DMS 273 treated with DMSO at 0.1 percent for 48 hours (cell line): ENCODE measurements around the gene DENND1B.
A peak's percentile ranks its signal among the peaks of the same experiment; 100 is the strongest.
"Not testable (repeated sequence)": the region's sequence is repeated elsewhere in the genome, so short reads cannot be mapped to it uniquely, and the experiment has no call there.

Source experiments
- DNase-seq: peaks from one replicate; lab custom pipeline; 2025; lab: John Stamatoyannopoulos, UW

The DENND1B gene

DNA sequence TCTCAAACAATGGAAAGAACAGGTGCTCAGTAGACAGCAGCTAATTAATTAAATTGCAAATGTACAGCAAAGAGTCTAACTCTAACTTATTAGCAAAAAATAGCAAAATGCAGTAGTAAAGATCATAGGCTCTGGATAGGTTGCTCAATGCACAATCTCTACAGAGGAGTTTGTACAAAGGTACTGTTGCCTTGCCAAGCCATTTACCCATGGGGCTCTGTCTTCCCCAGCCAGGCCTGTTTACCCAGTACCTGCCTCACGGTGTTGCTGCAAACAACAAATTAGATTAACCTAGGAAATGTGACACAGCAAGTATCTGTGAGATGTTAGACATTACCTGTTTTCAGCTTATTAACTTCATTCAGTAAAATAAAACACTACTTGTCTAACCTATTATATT is 222.0 kb downstream of the DENND1B start:
- no peak for DNase-seq

DNA sequence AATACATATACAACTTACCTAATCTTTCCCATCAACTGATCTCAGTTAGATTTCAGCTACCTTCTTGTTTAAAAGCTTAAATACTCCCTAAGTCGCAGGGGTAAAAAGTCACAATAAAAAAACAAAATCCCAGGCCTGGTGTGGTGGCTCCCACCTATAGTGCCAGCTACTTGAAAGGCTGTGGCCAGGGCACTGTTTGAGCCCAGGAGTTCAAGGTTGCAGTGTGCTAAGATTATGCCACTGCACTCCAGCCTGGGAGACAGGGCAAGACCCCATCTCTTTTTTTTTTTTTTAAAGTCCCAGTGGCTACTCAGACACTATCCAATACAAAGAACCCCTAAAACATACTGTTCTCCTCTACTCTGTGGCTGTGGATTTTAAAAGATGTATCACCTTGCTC is 228.3 kb downstream of the DENND1B start:
- DNase-seq, result no peak

DNA sequence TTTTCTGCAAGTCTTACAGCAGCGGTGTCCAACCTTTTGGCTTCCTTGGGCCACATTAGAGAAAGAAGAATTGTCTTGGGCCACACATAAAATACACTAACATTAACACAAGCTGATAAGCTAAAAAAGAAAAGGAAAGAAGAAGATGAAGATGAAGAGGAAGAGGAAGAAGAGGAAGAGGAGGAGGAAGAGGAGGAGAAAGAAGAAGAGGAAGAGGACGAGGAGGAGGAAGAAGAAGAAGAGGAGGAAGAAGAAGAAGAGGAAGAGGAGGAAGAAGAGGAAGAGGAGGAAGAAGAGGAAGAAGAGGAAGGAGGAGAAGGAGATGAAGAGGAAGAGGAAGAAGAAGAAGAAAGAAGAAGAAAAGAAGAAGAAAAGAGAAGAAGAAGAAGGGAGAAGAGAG is 230.7 kb downstream of the DENND1B start:
- DNase-seq, result no peak

DNA sequence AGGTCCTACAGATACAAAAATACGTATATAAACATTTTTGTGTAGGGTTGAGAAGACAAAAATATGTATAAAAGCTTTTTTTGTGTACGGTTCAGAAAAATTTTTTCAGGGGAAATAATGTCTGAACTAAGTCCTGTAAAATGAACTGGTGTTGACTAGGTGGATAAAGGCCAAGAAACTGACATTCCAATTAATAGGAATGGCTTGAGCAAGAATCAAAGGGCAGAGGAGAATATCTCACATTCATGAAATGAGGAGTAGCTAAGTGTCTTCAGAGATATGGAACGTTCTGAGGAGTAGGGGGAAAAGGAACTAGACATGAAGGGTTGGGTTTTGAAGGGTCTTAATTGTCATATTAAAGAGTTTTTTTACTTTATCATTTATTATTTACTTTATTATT is 231.2 kb downstream of the DENND1B start:
- DNase-seq, result no peak

DNA sequence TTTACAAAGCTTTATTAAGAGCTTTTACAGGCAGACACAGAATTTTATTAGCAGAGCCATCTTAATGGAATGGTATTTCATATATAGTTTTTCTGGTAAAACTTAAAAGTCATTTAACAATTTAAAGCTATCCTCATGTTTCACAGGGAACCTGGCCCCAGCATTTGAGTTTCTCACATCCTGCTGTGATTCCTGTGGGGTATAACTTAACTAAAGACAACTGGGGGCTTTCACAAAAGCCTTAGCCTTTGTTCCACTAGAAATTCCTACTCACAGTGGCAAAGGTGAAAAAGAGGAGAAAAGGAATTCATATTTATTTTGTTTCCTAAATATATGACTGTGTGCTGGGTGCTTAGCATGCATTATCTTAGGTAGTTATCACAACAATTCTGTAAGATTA is 233.9 kb downstream of the DENND1B start:
- no peak for DNase-seq

DNA sequence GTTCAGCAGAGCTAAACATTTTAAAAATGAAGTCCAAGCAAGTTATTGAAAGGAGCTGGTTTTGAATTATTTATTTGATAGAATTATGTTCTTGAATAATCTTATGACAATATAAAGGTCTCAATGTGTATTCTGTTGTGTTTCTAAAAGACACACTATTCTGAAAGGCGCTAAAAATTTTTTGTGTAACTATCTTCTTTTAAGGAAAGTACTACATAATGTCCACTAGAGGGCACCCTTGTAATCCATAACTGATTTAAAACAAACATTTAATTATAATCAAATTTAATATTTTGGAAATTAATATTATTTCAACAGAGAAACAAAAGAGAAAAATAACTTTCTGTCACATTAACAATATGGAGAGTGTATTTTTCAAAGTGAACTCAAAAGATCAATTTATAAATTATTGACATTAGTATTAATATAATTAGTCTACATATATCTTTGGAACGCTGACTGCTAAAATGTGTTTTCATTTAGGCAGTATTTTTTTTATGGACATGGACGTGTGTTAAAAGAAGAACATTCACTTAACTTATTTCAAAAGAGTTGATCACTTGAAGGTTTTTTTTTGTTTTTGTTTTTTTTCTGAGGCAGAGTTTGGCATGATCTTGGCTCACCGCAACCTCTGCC is 248.4 kb downstream of the DENND1B start:
- DNase-seq, result no peak

DNA sequence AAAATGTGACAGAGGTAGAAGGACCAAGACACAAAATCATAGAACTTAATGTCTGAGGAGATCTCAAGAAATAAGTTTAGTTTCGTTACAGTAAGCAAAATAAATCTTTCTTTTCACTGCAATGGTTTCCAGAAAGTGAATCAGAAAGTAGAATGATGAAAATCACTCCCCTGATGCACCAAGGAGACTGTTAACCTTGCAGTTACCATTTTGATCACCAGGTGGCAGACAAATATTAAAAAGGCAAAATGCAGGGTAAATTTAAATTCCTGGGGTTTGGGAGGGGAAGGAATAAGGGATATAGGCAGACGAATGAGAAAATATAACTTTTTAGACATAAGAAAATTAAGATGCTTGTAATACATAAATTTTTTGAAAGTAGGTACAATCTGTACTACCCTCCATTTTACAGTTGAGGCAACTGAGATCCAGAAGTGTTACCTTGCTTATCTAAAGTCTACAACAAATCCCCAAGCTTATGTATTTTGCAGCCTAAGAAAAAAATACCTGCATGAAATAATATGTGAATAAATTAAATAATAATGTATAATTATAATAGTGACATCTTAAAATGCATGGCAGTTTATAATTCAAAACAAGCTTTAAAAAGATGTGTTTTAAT is 254.1 kb downstream of the DENND1B start:
- no peak for DNase-seq

DNA sequence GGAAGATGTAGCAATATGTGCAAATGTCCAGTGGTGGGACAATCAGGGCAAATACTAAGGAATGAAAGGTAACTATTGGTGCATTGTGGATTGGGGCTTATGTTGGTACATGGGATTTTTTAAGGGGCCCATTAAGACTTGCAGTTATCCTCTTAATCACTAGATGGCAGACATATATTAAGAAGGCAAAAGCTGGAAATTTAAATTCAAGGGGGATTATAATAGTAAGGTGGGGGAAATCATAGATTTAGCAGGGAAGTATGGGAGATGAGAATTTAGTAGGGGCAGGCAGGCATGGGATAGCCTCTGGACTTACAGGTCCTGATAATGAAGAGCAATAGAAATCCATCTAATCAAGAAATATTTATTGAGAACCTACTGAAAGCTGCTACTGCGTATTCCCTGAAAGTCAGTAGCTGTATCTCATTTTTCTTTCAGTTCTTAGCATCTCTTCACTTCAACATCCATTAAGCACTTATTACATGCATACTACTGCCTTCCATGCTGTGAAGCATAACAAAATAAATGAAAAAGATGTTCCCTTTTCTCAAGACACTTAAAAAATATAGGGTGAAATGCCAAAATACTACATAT is 255.4 kb downstream of the DENND1B start:
- DNase-seq, result no peak

DNA sequence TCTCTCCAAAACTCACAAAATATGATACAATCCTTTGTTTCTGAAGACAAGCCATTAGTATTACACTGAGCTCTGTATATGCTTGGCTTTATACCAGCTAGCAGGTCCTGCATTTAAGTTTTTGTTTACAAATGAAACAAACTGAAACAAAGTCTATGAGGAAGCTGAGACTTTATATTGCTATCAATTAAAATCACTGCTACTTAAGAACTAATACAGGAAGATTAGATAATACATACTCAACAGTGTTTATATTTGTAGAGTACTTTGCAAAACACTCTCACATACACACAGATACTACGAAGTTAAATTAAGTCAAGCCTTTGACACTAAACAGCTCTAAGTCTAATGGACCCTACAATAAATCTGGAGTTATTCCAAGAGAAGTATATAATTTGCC is 259.9 kb downstream of the DENND1B start:
- DNase-seq, result no peak

DNA sequence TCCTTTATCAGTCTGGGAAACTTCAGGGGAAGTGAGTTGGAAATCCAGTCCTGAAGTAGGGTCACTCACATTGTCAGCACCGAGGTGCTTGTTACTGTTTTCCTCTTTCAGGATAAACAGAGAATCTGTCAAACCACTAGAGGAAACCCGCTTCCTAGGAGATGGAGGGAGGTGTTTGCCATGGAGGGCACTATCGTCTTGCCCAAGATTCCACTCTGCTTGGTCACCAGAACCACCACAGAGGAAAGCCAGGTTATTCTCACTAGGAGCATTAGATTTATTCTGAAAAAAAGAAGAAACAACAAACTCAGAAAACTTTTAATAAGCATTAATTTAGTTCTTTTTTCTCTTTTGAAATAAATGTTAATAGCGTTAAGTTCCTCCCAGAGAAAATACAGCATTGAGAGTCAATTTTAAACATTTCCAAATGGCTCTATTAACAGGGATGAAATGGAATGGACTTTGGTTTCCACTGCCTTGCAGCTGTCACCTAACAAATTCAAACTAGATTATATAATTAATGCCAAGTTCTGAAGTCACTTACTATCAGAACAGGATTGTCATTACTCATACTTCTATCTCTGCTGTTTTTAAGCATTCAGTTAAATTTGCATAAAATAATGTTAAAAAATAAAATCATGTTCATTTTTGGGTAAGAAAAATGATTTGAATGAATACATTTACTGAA is 264.4 kb downstream of the DENND1B start:
- DNase-seq, result no peak

DNA sequence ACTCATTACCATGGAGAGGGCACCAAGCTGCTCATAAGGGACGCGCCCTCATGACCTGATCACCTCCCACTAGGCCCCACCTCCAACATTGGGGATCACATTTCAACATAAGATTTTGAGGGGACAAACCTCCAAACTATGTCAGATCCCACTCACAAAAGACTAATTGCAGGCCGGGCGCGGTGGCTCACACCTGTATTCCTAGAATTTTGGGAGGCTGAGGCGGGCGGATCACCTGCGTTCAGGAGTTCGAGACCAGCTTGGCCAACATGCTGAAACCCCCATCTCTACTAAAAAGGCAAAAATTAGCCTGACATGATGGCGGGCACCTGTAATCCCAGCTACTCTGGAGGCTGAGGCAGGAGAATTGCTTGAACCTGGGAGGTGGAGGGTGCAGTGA is 278.6 kb downstream of the DENND1B start:
- no peak for DNase-seq

DNA sequence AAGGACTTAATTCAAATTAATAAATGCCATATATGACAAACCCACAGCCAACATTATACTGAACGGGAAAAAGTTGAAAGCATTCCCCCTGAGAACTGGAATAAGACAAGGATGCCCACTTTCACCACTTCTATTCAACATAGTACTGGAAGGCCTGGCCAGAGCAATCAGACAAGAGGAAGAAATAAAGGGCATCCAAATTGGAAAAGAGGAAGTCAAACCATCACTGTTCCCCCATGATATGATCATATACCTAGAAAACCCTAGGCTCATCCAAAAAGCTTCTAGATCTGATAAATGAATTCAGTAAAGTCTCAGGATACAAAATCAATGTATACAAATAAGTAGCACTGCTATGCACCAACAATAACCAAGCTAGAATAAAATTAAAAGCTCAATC is 283.8 kb downstream of the DENND1B start:
- not testable (repeated sequence) for DNase-seq

DNA sequence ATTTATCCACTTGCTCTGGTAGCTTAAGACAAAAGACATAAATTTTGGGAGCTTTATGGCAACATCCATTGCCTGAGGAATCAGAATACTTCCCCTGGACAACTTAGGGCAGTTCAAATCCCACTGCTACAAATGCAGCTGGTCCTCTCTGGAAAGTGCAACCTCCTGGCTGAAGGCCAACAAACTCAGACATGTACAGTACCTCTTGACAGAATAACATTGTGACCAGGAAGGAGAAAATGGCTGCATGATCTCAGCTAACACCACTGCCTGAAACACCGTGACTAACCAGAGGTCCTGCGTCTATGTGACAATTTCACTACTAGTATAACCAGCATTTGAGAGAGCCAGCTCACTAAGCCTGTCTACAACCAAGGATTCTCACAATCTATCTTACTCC is 288.3 kb downstream of the DENND1B start:
- DNase-seq, result no peak

DNA sequence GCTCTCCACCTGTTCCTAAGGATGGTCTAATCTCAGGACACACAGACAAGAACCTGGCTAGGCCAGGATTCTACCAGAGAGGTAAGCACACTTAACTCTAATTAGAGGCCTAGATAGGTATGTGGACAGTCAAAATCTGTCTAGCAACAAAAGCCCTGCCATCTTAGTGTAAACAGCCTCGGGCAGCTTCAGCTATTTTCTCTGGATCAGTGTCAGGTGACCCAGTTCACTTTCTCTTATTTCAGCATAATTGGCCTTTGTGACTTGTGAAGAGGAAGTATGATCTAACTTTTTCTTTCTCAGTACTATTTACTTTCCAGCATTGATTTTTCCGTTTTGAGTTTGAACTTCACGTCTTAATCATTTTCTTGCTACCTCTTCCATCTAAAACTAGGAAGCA is 289.5 kb downstream of the DENND1B start:
- DNase-seq, result no peak

DNA sequence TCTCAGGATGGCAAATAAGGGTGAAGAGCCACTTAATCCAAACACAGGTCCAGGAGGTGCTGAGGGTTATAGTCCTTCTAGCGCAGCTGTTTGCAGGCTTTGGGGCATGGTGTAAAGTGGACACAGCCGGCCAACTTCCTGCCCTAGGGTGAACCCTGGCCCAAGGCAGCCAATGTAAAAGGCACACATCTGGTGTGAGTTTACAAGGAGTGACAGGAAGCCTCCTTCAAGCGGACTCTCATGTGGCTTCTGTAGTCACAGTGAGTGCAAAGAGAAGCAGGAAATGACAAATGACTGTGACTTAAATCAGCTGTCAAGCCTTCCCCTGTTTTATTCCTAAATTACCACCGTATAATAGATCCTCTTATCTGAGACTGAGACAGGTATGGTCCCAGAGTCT is 294.2 kb downstream of the DENND1B start:
- DNase-seq, result no peak

DNA sequence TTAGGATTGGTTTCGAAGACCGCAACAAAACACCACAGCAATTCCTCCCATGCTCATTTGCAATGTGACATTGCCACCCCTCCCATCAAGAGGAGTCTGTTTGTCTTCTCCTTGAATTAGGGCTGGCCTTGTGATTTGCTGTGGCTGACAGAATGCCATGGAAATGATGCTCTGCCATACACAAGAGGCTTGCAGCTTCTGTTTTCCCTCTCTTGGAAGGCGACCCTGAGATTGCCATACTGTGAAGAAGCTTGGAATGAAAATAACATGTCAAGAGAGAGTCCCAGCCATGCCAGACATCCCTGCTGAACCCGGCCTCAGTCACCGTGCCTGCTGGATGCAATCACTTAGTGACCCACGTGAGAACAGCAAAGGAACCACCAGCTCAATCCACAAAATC is 294.8 kb downstream of the DENND1B start:
- DNase-seq, result no peak

DNA sequence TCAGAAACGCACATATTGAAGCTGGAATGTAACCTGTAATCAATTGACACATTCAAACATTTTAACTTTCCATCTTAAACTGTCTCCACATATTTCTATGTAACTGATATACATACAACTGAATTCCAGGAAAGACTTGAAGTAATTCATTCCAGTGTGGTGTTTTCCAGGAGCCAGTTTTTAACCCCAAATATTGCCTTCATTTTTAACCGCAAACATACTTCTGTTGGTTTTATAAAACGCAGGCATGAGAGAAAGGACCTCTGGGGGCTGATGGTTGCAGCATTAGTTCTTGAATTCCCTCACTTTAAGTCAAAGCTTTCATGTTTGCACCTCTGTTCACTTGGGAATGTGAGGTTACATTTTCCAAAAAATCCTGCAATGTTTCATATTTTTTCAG is 303.1 kb downstream of the DENND1B start:
- DNase-seq, result no peak

DNA sequence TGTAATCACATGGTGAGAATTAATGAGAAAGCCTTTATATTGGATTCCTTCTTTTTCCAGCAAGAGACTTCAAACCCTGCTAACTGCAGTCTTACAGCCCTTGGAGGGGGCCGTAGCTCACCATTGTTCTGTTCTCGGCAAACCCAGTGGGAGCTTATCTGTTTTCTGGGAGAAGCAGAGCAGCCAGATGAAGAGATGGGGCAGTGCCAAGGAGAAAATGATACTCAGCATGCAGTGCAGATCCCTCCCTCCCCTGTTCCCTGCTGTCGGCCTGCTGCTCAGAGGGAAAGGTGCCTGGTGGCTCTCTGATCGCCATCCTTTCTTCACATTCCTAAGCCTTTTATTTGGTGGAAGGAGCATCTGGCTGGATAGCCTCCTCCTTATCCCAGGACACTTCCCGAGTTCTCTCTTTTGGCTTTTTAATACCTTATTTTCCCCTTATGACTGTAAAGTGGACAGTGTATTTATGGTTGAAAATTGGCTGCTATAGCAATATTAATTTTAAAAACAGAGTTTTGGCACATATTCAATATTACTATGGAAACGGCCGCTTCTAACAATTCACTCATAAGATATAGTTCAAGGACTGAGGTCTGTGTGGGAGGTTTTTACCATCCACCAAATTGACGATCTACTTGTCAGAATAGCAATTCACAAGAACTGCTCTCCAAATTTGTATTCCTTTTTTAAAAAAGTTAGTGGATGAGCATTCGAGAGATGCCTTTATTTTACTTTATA is 303.9 kb downstream of the DENND1B start:
- DNase-seq, result peak; percentile 37

DNA sequence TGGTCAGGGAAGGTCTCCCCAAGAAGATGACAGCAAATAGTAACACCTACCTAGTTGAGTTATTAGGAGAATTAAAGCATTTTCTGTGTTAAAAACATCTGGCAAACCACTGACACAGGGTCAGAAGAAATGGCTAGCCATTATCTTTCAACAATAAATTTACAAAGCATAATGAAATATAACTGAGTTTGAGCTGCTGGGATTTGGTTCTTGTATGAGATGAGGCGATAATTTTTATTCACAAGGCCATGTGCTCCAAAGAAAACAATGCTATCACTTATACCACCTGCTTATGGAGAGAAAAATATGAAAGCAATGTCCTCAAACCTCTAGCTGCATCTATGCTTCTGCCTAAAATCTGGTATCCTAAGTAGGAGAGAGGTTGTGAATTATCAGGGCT is 304.9 kb downstream of the DENND1B start:
- no peak for DNase-seq

DNA sequence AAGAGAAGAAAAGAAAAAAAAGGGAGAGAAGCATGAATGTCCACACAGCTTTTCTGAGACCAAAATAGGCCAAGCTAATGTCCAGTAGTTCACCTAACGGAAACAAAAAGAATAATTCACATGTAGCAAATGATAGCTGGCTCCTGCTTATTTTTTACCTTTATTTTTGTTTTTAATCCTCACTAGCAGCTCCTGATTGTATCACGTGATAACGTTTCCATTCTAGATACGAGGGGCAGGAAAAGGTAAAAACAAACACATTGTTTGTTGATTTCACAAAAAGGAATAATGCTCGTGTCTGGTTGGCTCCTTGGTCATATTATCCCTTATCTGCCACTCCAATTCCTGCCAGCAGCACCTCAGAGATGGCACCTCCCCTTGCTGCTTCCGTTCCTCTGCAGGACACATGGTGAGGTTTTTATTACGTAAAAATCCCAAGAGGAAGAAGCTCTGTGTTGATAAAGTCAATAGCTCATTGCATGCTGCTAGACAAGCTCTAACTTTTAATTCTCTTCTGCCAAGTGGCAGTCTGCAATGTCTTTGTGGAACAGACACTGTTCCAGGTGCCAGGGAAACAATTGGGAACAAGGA is 305.6 kb downstream of the DENND1B start:
- no peak for DNase-seq

DNA sequence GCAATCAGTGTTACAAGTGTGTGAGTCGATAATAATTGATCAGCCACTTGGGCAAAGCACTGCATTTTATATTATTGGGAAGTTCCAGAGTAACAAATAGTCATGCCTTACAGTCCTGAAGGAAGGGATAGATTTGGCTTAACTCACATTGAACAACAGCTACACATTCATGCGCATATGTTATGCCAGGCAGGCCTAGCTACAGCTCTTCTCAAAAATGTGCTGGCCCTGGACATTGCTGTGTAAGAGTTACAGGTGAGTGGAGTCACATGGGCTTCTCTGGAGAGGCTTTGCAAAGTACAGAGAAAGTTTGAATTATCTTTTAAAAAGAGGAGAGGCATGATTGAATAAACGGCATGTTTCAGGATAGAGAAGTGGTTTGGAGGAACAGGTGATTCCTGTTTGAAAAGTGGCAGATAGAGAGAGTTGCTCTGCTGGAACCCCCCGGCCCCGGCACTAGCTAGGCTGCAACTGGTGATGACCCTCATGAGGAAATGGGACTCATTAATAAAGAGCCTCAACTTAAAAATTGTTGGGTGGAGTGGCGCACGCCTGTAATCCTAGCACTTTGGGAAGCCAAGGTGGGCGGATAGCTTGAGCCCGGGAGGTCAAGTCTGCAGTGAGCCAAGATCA is 306.6 kb downstream of the DENND1B start:
- DNase-seq, result no peak

DNA sequence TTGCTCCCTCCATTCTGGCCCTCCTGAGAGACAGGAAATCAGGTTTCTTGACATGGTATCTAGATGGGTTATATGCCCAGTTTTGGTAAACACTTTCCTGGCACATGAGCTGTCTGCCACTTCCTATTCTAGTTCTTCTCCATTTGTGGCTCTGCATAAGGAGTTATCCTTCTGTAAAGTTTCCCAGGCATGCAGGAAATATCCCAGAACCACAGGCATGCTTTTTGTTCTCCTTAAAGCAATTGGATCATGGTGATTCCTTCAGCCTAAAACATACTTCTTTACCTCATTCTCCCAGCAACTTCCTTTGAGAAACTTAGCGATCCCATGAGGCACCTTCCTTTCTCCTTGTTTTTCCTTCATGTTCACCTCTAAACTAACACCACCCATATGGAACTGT is 307.4 kb downstream of the DENND1B start:
- DNase-seq, result no peak
